Embryonic facial prominence (tissue), 1 donor: ENCODE data around the gene RAF1.

ENCODE experiments used
- DNase-seq: peaks from one replicate; pipeline ENCODE4 v3.0.0-alpha.2; 2016; ENCODE audit errors: extremely low spot score

The RAF1 gene

DNA sequence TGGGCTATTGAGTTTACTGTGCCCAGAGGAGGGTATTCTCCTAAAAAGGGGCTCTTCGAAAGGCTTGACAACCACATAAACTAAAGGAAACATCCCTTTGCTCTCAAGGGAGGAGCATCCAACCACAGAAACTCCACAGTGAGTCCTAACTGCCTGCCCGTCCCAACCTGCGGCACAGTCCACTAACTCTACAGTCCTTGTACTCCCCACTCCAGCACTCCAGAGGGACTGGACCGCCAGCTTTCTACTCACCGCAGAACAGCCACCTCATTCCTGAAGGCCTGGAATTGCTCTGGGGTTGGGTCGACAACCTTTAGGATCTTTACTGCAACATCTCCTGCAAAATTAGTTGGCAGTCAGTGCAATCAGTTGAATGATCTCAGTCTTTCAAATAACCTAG, 72.5 kb downstream of the RAF1 start:
- no peak for DNase-seq

DNA sequence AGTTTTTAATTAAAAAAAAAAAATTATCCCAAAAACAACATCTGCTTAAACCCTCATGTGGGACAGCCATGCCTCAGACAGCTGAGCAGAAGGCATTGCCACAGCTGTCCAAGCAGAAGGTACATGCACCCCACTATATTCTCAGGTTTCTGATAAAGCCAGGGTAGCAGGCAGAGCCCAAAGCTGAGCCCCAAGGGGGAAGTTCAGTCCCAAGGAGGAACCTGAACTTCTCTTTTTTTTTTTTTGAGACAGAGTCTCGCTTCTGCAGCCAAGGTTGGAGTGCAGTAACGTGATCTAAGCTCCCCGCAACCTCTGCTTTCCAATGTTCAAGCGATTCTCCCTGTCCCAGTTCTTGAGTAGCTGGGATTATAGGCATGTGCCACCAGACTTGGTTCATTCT, 73.8 kb downstream of the RAF1 start:
- DNase-seq = no peak

DNA sequence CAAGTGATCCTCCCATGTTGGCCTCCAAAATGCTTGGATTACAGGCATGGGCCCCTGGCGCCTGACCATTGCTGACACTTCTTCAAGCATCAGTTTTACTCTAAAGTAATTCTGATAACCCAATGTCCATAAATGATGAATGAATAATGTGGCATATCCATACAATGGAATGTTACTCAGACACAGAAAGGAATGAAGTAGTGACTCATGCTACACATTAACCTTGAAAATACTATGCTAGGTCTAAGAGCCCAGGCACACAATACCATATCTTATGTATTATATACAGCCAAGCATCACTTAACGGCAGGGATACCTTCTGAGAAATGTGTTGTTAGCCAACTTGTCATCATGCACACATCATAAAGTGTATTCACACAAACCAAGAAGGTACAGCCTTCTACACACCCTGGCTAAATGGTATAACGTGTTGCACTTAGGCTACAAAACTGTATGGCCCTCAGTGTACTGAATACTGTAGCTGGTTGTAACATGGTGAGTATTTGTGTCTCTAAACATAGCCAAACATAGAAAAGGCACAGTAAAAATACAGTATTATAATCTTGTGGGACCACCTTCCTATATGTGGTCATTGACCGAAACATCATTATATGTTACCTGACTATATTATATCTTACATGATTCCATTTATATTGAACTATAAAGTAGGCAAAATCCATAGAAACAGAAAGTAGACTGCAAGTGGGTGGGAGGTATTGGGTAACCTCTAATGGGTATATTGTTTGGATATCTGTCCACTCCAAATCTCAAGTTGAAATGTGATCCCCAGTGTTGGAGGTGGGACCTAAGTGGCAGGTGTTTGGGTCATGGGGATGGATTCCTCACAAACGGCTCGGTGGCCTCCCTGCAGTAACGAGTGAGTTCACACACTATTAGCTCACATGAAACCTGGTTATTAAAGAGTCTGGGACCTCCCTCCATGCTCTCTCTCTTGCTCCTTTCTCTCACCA, 75.6 kb downstream of the RAF1 start:
- no peak for DNase-seq

DNA sequence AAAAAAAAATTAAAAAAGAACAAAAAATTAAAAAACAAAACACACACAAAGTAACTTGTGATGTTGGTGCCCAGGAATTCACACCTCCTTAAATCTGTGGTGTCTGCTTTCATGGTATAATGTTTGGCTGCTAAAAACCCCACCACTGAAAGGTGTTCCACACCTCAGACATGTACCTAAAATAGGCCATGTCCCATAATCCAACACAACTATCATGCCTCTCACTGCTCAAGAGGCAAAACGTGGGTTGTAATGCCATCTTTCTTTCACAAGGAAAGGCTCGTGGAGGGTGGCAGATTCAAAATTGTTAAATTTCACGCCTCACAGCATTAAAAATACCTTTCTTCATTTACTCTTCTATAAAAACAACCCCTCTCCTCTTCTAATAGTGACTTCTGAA, 77.5 kb downstream of the RAF1 start:
- no peak for DNase-seq

DNA sequence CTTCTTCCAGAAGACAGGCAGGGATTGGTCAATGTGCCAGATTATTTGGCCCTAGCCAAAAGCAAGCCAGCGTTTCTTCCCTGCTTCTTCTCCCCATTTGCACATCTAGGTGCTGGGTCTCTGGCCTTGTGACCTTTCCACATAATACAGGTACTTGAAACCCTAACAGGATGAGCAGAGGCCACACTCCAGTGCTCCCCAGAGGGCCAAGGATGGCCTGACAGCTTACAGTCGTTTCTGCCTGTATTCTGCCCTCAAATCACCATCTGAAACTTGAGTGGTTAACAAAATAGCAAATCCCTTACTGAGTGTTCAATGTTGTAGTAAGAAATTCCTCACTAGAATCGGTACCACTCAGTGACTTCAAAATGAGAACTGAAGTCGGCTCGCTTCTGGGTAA, 77.9 kb downstream of the RAF1 start:
- DNase-seq = no peak

DNA sequence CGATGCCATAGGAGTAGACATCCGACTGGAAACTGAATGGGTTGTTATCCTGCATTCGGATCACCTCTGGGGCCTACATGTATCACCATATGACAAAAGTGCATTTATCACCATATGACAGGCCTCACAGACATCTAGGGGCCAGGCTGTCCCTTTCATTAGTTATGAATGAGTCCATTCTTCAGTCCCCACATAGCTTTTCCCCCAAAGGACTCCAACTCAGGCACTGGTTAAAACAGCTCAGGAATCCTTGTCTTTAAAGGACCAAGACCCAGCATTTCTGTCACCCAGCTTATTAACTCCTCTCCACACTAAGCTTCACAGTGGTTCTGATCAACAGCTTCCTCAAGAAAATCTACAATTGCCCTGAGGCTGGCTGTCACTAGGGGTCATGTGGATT, 78.7 kb downstream of the RAF1 start:
- DNase-seq = no peak

- DNase-seq = no peak
Measured at GRCh38 chr3:12584083-12584482, 79.8 kb downstream of the RAF1 start.

GRCh38 chr3:12583280-12583679, 80.6 kb downstream of the RAF1 start:
- DNase-seq = no peak

- DNase-seq = no peak
Measured at GRCh38 chr3:12582730-12583129, 81.2 kb downstream of the RAF1 start.

DNA sequence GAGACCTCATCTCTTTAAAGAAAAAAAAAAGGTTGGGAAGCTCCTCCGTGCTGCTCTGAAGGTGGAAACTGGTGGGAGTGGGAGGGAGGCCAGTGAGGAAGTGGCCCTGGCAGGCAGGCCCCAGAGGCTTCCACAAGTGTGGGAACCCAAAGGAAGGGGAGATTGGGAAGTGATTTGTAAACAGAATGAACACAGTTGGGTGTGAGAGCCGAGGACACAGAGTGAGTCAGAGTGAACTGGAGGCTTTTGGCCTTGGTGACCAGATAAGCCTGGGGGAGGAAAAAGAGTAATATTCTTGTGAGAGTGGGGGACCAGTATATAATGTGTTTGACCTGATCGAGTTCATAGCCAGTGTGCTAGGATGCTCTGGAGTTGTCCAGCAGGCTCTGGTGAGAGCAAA, 84.0 kb downstream of the RAF1 start:
- DNase-seq = no peak

- DNase-seq = no peak
Measured at GRCh38 chr3:12579456-12579855, 84.5 kb downstream of the RAF1 start.

- no peak for DNase-seq
Measured at GRCh38 chr3:12578742-12579141, 85.2 kb downstream of the RAF1 start.

GRCh38 chr3:12577379-12577778, 86.5 kb downstream of the RAF1 start:
- no peak for DNase-seq

GRCh38 chr3:12574661-12575060, 89.3 kb downstream of the RAF1 start:
- DNase-seq = no peak

- no peak for DNase-seq
Measured at GRCh38 chr3:12574131-12574530, 89.8 kb downstream of the RAF1 start.

DNA sequence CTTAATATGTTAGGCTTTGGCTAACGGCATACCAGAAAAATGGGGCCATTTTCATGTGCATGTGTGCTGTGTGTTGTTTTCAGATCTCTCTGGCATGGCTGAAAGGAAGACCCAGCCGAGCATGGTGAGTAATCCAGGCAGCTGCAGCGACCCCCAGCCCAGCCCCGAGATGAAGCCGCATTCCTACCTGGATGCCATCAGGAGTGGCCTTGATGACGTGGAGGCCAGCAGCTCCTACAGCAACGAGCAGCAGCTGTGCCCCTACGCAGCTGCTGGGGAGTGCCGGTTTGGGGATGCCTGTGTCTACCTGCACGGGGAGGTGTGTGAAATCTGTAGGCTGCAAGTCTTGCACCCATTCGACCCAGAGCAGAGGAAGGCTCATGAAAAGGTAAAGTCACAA, 91.9 kb downstream of the RAF1 start:
- no peak for DNase-seq

DNA sequence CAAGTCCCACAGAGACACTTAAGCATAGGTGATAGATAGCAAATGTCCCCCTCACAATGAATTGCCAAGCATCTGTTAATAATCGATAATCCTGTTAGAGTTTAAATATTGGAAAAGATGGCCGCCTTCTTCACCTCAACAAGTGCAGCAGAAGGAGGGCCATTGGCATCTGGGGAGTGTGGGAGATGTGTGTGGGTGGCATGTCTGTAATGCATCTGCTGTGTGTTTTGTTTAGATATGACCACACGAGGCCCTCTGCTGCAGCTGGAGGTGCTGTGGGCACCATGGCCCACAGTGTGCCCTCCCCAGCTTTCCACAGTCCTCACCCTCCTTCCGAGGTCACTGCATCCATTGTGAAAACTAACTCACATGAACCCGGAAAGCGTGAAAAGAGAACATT, 94.1 kb downstream of the RAF1 start:
- no peak for DNase-seq

- no peak for DNase-seq
Measured at GRCh38 chr3:12568747-12569146, 95.2 kb downstream of the RAF1 start.

DNA sequence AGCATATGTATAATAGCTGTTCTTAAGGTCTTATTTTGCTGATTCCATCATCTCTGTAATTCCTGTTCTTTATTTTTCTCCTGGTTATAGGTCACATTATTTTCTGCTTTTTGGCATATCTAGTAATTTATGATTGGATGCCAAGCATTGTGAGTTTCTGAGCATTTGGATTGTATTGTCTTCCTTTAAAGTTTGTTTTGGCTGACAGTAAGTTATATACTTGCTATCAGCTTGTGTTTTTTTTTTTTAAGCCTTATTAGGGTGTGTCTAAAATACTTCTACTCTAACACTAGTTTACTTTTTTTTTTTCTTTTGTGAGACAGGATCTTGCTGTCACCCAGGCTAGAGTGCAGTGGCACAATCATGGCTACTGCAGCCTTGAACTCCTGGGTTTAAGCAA, 96.9 kb downstream of the RAF1 start:
- no peak for DNase-seq

- no peak for DNase-seq
Measured at GRCh38 chr3:12562451-12562850, 101.5 kb downstream of the RAF1 start.

- DNase-seq = no peak
Measured at GRCh38 chr3:12561397-12561796, 102.5 kb downstream of the RAF1 start.

- no peak for DNase-seq
Measured at GRCh38 chr3:12560505-12561190, 103.3 kb downstream of the RAF1 start.

DNA sequence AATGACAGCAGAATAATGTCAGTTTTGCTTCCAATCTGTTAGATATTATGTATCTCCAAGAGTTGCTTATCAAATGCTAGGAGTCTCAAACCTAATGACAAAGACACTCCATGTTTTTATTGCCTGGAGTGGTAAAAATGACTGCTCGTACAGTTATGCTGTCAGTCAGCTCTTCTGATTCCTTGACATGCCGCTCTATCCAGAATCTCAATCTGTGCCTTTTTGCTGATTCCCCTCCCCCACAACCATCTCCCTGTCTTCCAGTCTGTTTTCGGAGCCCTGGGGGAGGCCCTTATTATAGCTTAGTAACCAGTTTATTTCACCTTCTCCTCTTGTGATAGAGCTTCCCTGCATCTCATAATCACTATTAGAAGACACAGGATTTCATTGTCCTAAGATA, 104.4 kb downstream of the RAF1 start:
- no peak for DNase-seq
